ENCODE data around the gene GALNT9. TPM values are rescaled to one million over a fixed set of nuclear protein-coding genes. Genes with fewer than 3 reads are reported as not detected.

The GALNT9 gene
- total RNA-seq, 1 experiment from 2014 or later: 0.44 TPM

DNA sequence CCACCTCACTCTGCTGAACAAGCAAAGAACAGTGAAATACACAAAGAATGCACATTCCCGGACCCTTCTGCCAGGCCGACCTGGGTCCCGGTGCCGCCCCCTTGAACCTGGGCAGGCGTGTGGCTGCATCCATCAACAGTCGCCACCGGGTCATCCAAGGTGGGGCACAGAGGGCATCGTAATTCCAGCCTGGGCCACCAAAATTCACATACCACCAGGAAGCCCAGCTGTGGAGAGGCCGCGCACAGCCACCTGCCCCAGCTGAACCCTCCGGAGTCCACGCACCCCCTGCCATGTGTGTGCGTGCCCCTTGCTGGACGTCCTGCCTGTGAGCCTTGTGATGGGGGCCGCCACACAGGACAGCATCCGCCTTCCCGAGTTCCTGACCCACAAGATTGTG is 99.5 kb downstream of the GALNT9 start:
- no peak overlapping the region for H3K4me2 ChIP-seq (ENCODE audit: low read length)
- ATAC-seq (no peak), DNase-seq (no peak)
- H3K27me3 ChIP-seq (ENCODE audit: low read length): peaks cover 38% of the 10 kb centered on the region
- H3K9ac ChIP-seq (ENCODE audit: low read length): no peak overlapping the region
- H3K4me1 ChIP-seq (ENCODE audit: insufficient read depth, low read length): no peaks in the 10 kb centered on the region
- no TSS peak for BruUV-seq (replicated peaks)
- CTCF ChIA-PET: no interaction called here
- H3K27ac ChIP-seq (ENCODE audit: low read length): no peak overlapping the region
- no peak overlapping the region for H3K4me3 ChIP-seq (ENCODE audit: low read length)
- TF ChIP-seq EZH2 (IDR thresholded peaks at IDR 0.05; ENCODE audit: low read length, unreplicated experiment): no peak
- TF ChIP-seq, protein P1, sequence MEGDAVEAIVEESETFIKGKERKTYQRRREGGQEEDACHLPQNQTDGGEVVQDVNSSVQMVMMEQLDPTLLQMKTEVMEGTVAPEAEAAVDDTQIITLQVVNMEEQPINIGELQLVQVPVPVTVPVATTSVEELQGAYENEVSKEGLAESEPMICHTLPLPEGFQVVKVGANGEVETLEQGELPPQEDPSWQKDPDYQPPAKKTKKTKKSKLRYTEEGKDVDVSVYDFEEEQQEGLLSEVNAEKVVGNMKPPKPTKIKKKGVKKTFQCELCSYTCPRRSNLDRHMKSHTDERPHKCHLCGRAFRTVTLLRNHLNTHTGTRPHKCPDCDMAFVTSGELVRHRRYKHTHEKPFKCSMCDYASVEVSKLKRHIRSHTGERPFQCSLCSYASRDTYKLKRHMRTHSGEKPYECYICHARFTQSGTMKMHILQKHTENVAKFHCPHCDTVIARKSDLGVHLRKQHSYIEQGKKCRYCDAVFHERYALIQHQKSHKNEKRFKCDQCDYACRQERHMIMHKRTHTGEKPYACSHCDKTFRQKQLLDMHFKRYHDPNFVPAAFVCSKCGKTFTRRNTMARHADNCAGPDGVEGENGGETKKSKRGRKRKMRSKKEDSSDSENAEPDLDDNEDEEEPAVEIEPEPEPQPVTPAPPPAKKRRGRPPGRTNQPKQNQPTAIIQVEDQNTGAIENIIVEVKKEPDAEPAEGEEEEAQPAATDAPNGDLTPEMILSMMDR (conservative IDR thresholded peaks at IDR 0.05; ENCODE audit: low read depth, low read length): no peak
- no peak for TF ChIP-seq EZH2phosphoT487 (IDR thresholded peaks at IDR 0.05; ENCODE audit: borderline replicate concordance, low read length)
- H4K20me1 ChIP-seq (ENCODE audit: low read length): no peaks in the 10 kb centered on the region
- intact Hi-C loops (cut with micrococcal nuclease): no loop called here
- H3K9me3 ChIP-seq (ENCODE audit: low read length): no peaks in the 10 kb centered on the region
- no peaks in the 10 kb centered on the region for H3K36me3 ChIP-seq (ENCODE audit: low read depth, low read length)
- POLR2A ChIA-PET (ENCODE audit: unreplicated experiment): no interaction called here
- H2AFZ ChIP-seq (ENCODE audit: low read length): no peak overlapping the region
- H3K79me2 ChIP-seq (ENCODE audit: low read length): no peaks in the 10 kb centered on the region
- H3F3A ChIP-seq (ENCODE audit: low read length, unreplicated experiment): no peaks in the 10 kb centered on the region
- no peaks in the 10 kb centered on the region for H3K9me2 ChIP-seq (replicated peaks; ENCODE audit: low read length)

DNA sequence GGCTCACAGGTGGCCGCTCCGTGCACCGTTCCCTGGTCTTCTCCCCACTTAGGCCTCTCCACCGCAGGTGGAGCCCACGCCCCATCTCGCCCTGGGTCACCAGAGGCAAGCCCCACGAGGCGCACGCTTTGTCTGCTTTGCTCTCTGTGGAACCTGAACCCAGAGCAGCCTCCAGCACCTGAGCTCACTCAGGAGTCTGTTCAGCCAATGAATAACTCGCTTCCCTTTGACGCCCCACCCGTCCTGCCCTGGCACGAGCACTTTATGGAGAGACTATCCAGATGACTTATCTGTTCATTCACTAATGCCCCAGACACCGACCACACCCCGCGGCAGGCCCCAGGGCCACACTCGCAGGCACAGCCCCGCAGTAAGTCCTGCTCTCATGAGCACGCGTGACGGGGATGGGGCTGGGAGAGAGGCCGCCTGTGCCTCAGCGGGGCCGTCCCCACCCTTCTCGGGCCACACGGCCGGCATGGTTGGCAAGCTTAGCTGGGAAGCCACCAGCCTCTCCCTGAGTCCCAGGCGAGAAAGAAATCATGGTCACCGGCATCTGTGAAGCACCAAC is 100.1 kb downstream of the GALNT9 start:
- no peak overlapping the region for H2AFZ ChIP-seq (ENCODE audit: low read length)
- no peaks in the 10 kb centered on the region for H3K9me2 ChIP-seq (replicated peaks; ENCODE audit: low read length)
- DNase-seq: no peak
- H3K27me3 ChIP-seq (ENCODE audit: low read length): peaks cover 38% of the 10 kb centered on the region
- intact Hi-C loops (cut with micrococcal nuclease): no loop called here
- no peaks in the 10 kb centered on the region for H3K9me3 ChIP-seq (ENCODE audit: low read length)
- no peaks in the 10 kb centered on the region for H4K20me1 ChIP-seq (ENCODE audit: low read length)
- no TSS peak for BruUV-seq (replicated peaks)
- H3K9ac ChIP-seq (ENCODE audit: low read length): no peak overlapping the region
- H3K79me2 ChIP-seq (ENCODE audit: low read length): no peaks in the 10 kb centered on the region
- H3F3A ChIP-seq (ENCODE audit: low read length, unreplicated experiment): no peaks in the 10 kb centered on the region
- no peak for ATAC-seq
- H3K36me3 ChIP-seq (ENCODE audit: low read depth, low read length): no peaks in the 10 kb centered on the region
- TF ChIP-seq EZH2phosphoT487 (IDR thresholded peaks at IDR 0.05; ENCODE audit: borderline replicate concordance, low read length): no peak
- TF ChIP-seq EZH2 (IDR thresholded peaks at IDR 0.05; ENCODE audit: low read length, unreplicated experiment): no peak
- TF ChIP-seq, protein P1 (conservative IDR thresholded peaks at IDR 0.05; ENCODE audit: low read depth, low read length): no peak
- no peaks in the 10 kb centered on the region for H3K4me1 ChIP-seq (ENCODE audit: insufficient read depth, low read length)
- H3K4me2 ChIP-seq (ENCODE audit: low read length): no peak overlapping the region
- no peak overlapping the region for H3K4me3 ChIP-seq (ENCODE audit: low read length)
- ChIA-PET POLR2A (ENCODE audit: unreplicated experiment) (interaction anchor here (0.5 kb wide), 1 partner anchor 418 kb away, joined by 3 read pairs; no protein-coding TSS in a partner anchor), CTCF (no interaction called here)
- H3K27ac ChIP-seq (ENCODE audit: low read length): no peak overlapping the region

DNA sequence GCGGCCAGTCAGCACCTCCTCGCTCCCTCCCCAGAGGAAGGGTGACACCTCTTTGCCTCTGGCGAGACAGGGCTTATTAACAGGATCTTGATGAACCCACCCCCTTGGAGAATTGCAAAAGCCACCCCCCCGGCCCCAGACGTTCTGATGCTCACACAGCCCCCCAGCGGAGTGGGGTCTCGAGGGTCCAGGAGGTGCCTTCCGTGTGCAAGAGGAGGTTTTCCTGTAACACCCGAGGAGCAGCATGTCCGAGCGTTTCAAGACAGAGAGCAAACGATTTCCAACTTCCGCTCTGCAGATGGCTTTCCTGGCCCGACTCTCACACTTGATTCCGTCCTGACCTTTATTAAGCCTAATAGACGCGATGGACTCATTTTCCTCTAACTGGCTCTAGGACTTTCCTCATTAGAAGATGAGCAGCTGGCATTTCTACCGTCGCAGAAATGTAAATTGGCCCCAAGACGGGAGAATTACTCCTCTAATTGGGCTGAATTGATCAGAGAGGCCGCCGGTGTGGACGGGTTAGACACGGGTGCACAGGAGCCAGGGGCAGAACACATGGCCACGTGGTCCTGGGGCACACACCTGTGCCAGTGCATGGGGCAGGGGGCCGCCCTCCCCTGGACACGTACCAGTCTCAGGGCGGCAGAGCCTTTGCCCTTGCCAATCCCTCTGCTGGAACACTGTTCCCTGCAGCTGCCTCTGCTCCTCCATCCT is 100.8 kb downstream of the GALNT9 start:
- H3K36me3 ChIP-seq (ENCODE audit: low read depth, low read length): no peaks in the 10 kb centered on the region
- no peaks in the 10 kb centered on the region for H3K79me2 ChIP-seq (ENCODE audit: low read length)
- no TSS peak for BruUV-seq (replicated peaks)
- intact Hi-C loops (cut with micrococcal nuclease): no loop called here
- no peak for ATAC-seq
- H2AFZ ChIP-seq (ENCODE audit: low read length): no peak overlapping the region
- DNase-seq: no peak
- POLR2A ChIA-PET (ENCODE audit: unreplicated experiment): interaction anchor here (0.5 kb wide), 1 partner anchor 419 kb away, joined by 3 read pairs; no protein-coding TSS in a partner anchor
- peaks cover 38% of the 10 kb centered on the region for H3K27me3 ChIP-seq (ENCODE audit: low read length)
- no peak overlapping the region for H3K4me3 ChIP-seq (ENCODE audit: low read length)
- no peaks in the 10 kb centered on the region for H3K9me2 ChIP-seq (replicated peaks; ENCODE audit: low read length)
- H3K9ac ChIP-seq (ENCODE audit: low read length): no peak overlapping the region
- H3K4me2 ChIP-seq (ENCODE audit: low read length): peak overlapping the region; percentile 22
- H4K20me1 ChIP-seq (ENCODE audit: low read length): no peaks in the 10 kb centered on the region
- H3K27ac ChIP-seq (ENCODE audit: low read length): no peak overlapping the region
- H3F3A ChIP-seq (ENCODE audit: low read length, unreplicated experiment): no peaks in the 10 kb centered on the region
- CTCF ChIA-PET: no interaction called here
- H3K9me3 ChIP-seq (ENCODE audit: low read length): no peaks in the 10 kb centered on the region
- H3K4me1 ChIP-seq (ENCODE audit: insufficient read depth, low read length): no peaks in the 10 kb centered on the region
- TF ChIP-seq, protein P1 (conservative IDR thresholded peaks at IDR 0.05; ENCODE audit: low read depth, low read length): no peak
- TF ChIP-seq EZH2phosphoT487 (IDR thresholded peaks at IDR 0.05; ENCODE audit: borderline replicate concordance, low read length): 0 out of 2 replicates have a peak, but pooled peaks have one; percentile 5
- peak; percentile 51 for TF ChIP-seq EZH2 (IDR thresholded peaks at IDR 0.05; ENCODE audit: low read length, unreplicated experiment)
